Smooth muscle cell (in vitro differentiated cells): ENCODE measurements around the gene DR1. TPM values are rescaled to one million over a fixed set of nuclear protein-coding genes. Genes with fewer than 3 reads are reported as not detected.
A peak's percentile ranks its signal among the peaks of the same experiment; 100 is the strongest.

Experiments used
- DNase-seq: peaks from one replicate; lab custom pipeline; 2025; ENCODE audit not compliant: unreplicated experiment; lab: John Stamatoyannopoulos, UW
- H2AFZ ChIP-seq: fragments of 200-600 bp; sonication (generic); 2 replicates; pipeline ENCODE4 v1.6.0; 2016; ENCODE audit warnings: antibody characterized with exemption, low read depth, mild to moderate bottlenecking
- H3F3A ChIP-seq: fragments of 200-600 bp; sonication (generic); 2 replicates; pipeline ENCODE4 v1.6.0; 2017; ENCODE audit warnings: antibody characterized with exemption, low read depth
- H3K27ac ChIP-seq: fragments of 200-600 bp; sonication (generic); 2 replicates; pipeline ENCODE4 v1.5.1; 2016; ENCODE audit warnings: low read depth, mild to moderate bottlenecking
- H3K27me3 ChIP-seq: fragments of 200-600 bp; sonication (generic); 2 replicates; pipeline ENCODE4 v1.6.1; 2016; ENCODE audit warnings: low read depth, mild to moderate bottlenecking
- H3K36me3 ChIP-seq: fragments of 200-600 bp; sonication (generic); 2 replicates; pipeline ENCODE4 v1.5.1; 2016; ENCODE audit warnings: low read depth
- H3K4me1 ChIP-seq: fragments of 200-600 bp; sonication (generic); 2 replicates; pipeline ENCODE4 v1.5.1; 2016; ENCODE audit warnings: low read depth
- H3K4me2 ChIP-seq: fragments of 200-600 bp; sonication (generic); 2 replicates; pipeline ENCODE4 v1.6.0; 2016; ENCODE audit warnings: mild to moderate bottlenecking
- H3K4me3 ChIP-seq: fragments of 200-600 bp; sonication (generic); 2 replicates; pipeline ENCODE4 v1.5.1; 2016; ENCODE audit warnings: mild to moderate bottlenecking
- H3K79me2 ChIP-seq: fragments of 200-600 bp; sonication (generic); 2 replicates; pipeline ENCODE4 v1.6.0; 2016; ENCODE audit warnings: low read depth, mild to moderate bottlenecking
- H3K9ac ChIP-seq: fragments of 200-600 bp; sonication (generic); 2 replicates; pipeline ENCODE4 v1.6.0; 2016; ENCODE audit warnings: low read depth
- H3K9me3 ChIP-seq: fragments of 200-600 bp; sonication (generic); replicated peaks from 2 replicates; pipeline ENCODE4 v1.5.1; 2016; ENCODE audit warnings: low read depth
- H4K20me1 ChIP-seq: fragments of 200-600 bp; sonication (generic); 2 replicates; pipeline ENCODE4 v1.6.0; 2016; ENCODE audit warnings: low read depth
- WGBS: methylation state at CpG from one replicate; pipeline ENCODE4 v1.1.7; 2016; ENCODE audit warnings: low lambda C conversion rate; 5-methylcytosine and 5-hydroxymethylcytosine counted together
- polyA plus RNA-seq: library from polyadenylated mRNA; unstranded; fragments of >200 nt; fragmentation: Nextera tagmentation; extraction: Ambion mirVana; gene quantifications from 2 replicates; pipeline ENCODE4 v1.2.1, GENCODE V29; 2016
- total RNA-seq: library from RNA; depleted of rRNA; stranded (reverse); fragments of >200 nt; gene quantifications from 2 replicates; pipeline ENCODE4 v1.2.3, GENCODE V29; 2014
- TF ChIP-seq, protein P1 (sequence below): fragments of 200-600 bp; sonication (generic); IDR thresholded peaks from 2 replicates; pipeline ENCODE4 v1.5.1; 2017; ENCODE audit warnings: borderline replicate concordance, mild to moderate bottlenecking, antibody characterized with exemption; ENCODE audit not compliant: insufficient read depth, poor library complexity, severe bottlenecking

The DR1 gene
- total RNA-seq, result 55.5 and 63.4 TPM in 2 replicates
- polyA plus RNA-seq, result 33.8 and 37.3 TPM in 2 replicates

DNA sequence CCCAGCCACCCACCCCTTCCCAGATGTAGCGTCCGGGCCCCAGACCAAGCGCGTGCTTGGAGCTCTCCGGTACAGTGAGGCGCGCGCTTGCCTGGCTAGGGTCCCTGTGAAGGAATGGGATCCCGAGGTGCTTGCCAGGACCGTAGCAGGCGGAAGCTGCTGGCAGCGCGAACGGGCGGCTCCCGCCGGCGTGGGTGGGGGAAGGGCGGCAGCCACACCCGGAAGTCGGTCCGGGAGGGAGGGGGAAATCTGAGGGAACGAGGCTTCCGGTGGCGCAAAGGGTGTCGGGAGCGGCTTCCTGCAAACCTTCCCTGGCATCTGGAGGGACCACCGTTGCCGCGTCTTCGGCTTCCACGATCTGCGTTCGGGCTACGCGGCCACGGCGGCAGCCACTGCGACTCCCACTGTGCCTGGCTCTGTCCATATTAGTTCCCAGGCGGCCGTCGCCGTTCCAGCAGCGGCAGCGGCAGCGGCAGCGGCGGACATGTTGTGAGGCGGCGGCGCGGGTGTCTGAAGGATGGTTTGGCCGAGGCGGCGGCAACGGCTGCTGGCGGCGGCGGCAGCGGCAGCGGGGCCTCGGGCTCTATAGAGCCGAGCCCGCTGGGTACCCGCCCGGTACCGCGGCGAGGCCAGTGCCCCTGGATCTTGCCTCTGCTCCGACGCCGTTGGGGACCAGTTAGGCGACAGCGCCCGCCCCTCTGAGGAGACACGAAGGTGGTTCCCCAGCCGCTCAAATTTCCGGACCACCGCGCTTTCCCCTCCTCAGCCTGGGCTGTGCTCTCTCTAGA, at the start of gene DR1:
TSS of gene DR1 (plus strand) at position 275 of the 788 bp plus-strand sequence. CDS start 739 bp downstream, outside the sequence.
- Histone ChIP-seq H3K79me2 (peaks cover 56% of the 10 kb centered on the region), H3K9ac (peak within 1 kb of the TSS; percentile 93), H3K4me2 (peak within 1 kb of the TSS; percentile 89), H3K9me3 (no peaks in the 10 kb centered on the region), H3F3A (no peaks in the 10 kb centered on the region), H3K27ac (peak within 1 kb of the TSS; percentile 90), H3K4me3 (peak within 1 kb of the TSS; percentile 97), H2AFZ (peak within 1 kb of the TSS; percentile 86), H3K36me3 (no peaks in the 10 kb centered on the region), H3K4me1 (peaks cover 30% of the 10 kb centered on the region), H4K20me1 (peaks cover 44% of the 10 kb centered on the region), H3K27me3 (no peaks in the 10 kb centered on the region)
- TF ChIP-seq, protein P1, sequence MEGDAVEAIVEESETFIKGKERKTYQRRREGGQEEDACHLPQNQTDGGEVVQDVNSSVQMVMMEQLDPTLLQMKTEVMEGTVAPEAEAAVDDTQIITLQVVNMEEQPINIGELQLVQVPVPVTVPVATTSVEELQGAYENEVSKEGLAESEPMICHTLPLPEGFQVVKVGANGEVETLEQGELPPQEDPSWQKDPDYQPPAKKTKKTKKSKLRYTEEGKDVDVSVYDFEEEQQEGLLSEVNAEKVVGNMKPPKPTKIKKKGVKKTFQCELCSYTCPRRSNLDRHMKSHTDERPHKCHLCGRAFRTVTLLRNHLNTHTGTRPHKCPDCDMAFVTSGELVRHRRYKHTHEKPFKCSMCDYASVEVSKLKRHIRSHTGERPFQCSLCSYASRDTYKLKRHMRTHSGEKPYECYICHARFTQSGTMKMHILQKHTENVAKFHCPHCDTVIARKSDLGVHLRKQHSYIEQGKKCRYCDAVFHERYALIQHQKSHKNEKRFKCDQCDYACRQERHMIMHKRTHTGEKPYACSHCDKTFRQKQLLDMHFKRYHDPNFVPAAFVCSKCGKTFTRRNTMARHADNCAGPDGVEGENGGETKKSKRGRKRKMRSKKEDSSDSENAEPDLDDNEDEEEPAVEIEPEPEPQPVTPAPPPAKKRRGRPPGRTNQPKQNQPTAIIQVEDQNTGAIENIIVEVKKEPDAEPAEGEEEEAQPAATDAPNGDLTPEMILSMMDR, result no peak
- DNase-seq, result peak; percentile 77
- under 1% methylated on average over 74 of the region's 80 CpGs for WGBS

GRCh38 chr1:93296555-93297154, 49.1 kb upstream of the DR1 start:
- Histone ChIP-seq H3F3A (no peaks in the 10 kb centered on the region), H3K79me2 (no peaks in the 10 kb centered on the region), H3K4me3 (no peak overlapping the region), H3K4me1 (no peaks in the 10 kb centered on the region), H2AFZ (no peak overlapping the region), H3K27ac (no peak overlapping the region), H4K20me1 (no peaks in the 10 kb centered on the region), H3K27me3 (no peaks in the 10 kb centered on the region), H3K9me3 (no peaks in the 10 kb centered on the region), H3K36me3 (no peaks in the 10 kb centered on the region), H3K4me2 (no peak overlapping the region), H3K9ac (no peak overlapping the region)
- WGBS, result 81% methylated on average over 3 of the region's 3 CpGs
- TF ChIP-seq, protein P1, result no peak
- no peak for DNase-seq

DNA sequence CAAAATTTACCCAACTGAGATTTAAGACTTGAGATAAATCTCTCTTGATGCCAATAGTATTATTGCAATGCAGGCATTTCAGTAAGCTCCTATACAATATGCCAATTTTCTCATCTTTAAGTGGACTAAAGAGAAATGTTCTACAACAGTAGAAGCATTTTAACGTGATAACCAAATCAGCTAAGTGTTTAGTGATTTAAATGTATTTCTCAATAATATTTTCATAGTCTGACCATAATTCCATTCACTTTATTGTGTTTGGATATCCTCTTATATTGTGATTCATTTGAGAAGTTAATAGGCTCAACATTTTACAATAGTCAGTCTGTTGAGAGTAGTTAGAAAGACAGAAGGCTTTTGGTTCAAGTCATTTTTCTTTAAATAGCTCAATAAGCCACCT, 44.6 kb upstream of the DR1 start:
- DNase-seq, result no peak
- Histone ChIP-seq H3K4me1 (no peaks in the 10 kb centered on the region), H3K27me3 (no peaks in the 10 kb centered on the region), H3K9me3 (no peaks in the 10 kb centered on the region), H3K79me2 (no peaks in the 10 kb centered on the region), H3K4me2 (no peak overlapping the region), H3K9ac (no peak overlapping the region), H4K20me1 (no peaks in the 10 kb centered on the region), H3K4me3 (no peak overlapping the region), H3K36me3 (no peaks in the 10 kb centered on the region), H3K27ac (no peak overlapping the region), H2AFZ (no peak overlapping the region), H3F3A (peaks cover 5% of the 10 kb centered on the region)
- 66% methylated on average over 1 of the region's 1 CpG for WGBS
- TF ChIP-seq, protein P1, result no peak
